H1 (cell line): Measurements from ENCODE around the gene IRF2BP2. TPM values are rescaled to one million over a fixed set of nuclear protein-coding genes. Genes with fewer than 3 reads are reported as not detected.

Source experiments
- CTCF ChIA-PET: fragments of 300-600 bp; sonication (Branson Sonifier 250); formaldehyde crosslinking; loops from one replicate; lab custom pipeline; 2021; ENCODE audit not compliant: partially characterized antibody; lab: Charles Lee
- POLR2A ChIA-PET: fragments of 300-600 bp; sonication (Branson Sonifier 250); formaldehyde crosslinking; loops from one replicate; lab custom pipeline; 2021; ENCODE audit warnings: inconsistent platforms; ENCODE audit not compliant: partially characterized antibody; lab: Charles Lee
- DNase-seq, 2 experiments: peaks; one replicate each; pipeline versions ENCODE4 v3.0.0 to v3.0.0-alpha.2; 2010 to 2022; ENCODE audit warnings: low spot score in 2 of 2, low read depth in 1 of 2, mixed read lengths in 1 of 2
- FAIRE-seq: peaks from 2 replicates; lab custom pipeline; 2011; peaks lifted over from hg19 to GRCh38; lab: Jason Lieb, UNC
- H2AFZ ChIP-seq: 2 replicates; pipeline ENCODE4 v1.8.1; 2012; ENCODE audit warnings: low read length, inconsistent platforms
- H2AK5ac ChIP-seq: 2 replicates; pipeline ENCODE4 v1.6.1; 2013; ENCODE audit warnings: low read depth, low read length
- H2BK120ac ChIP-seq: replicated peaks from 2 replicates; pipeline ENCODE3; 2013; ENCODE audit warnings: low read depth, low read length, inconsistent platforms
- H2BK12ac ChIP-seq: 2 replicates; pipeline ENCODE4 v1.6.1; 2013; ENCODE audit warnings: low read depth, low read length
- H2BK15ac ChIP-seq: 2 replicates; pipeline ENCODE4 v1.6.1; 2013; ENCODE audit warnings: low read length
- H2BK20ac ChIP-seq: 2 replicates; pipeline ENCODE4 v1.6.1; 2013; ENCODE audit warnings: low read length
- H2BK5ac ChIP-seq: 2 replicates; pipeline ENCODE4 v1.6.1; 2013; ENCODE audit warnings: low read depth, low read length
- H3K14ac ChIP-seq: 2 replicates; pipeline ENCODE4 v1.6.1; 2013; ENCODE audit warnings: inconsistent platforms; ENCODE audit not compliant: insufficient read length
- H3K18ac ChIP-seq: 2 replicates; pipeline ENCODE4 v1.6.1; 2013; ENCODE audit warnings: low read length; ENCODE audit errors: extremely low read depth
- H3K23ac ChIP-seq: 2 replicates; pipeline ENCODE4 v1.6.1; 2013; ENCODE audit warnings: inconsistent platforms; ENCODE audit not compliant: insufficient read length
- H3K23me2 ChIP-seq: 2 replicates; pipeline ENCODE4 v1.6.1; 2013; ENCODE audit warnings: low read depth, low read length
- H3K27ac ChIP-seq: 2 replicates; pipeline ENCODE4 v1.6.1; 2011; ENCODE audit warnings: low read depth, low read length, inconsistent platforms
- H3K27me3 ChIP-seq, 4 experiments: replicated peaks in 1 of 4; 1 replicate in 1 of 4; 2 replicates in 3 of 4; pipeline versions ENCODE4 v1.6.1 to v1.8.1; 2011 to 2013; ENCODE audit warnings: low read length in 3 of 4, mild to moderate bottlenecking in 3 of 4, inconsistent platforms in 2 of 4, mixed read lengths in 2 of 4, moderate library complexity in 1 of 4; ENCODE audit not compliant: control insufficient read depth in 3 of 4, insufficient read depth in 3 of 4; ENCODE audit errors: extremely low read depth in 1 of 4
- H3K36me3 ChIP-seq, 4 experiments: 2 replicates each; pipeline versions ENCODE4 v1.6.1 to v1.8.1; 2011 to 2013; ENCODE audit warnings: mild to moderate bottlenecking in 4 of 4, low read length in 3 of 4, moderate library complexity in 2 of 4, control low read depth in 1 of 4, inconsistent platforms in 1 of 4; ENCODE audit not compliant: insufficient read depth in 4 of 4, control insufficient read depth in 2 of 4
- H3K4ac ChIP-seq: replicated peaks from 2 replicates; pipeline ENCODE3; 2013; ENCODE audit warnings: low read length, low read depth, mixed read lengths, inconsistent platforms; ENCODE audit not compliant: insufficient read length
- H3K4me1 ChIP-seq, 4 experiments: replicated peaks in 1 of 4; 1 replicate in 1 of 4; 2 replicates in 3 of 4; pipeline versions ENCODE4 v1.6.1 to v1.8.1; 2011 to 2013; ENCODE audit warnings: low read length in 3 of 4, inconsistent platforms in 2 of 4, mixed read lengths in 1 of 4; ENCODE audit not compliant: insufficient read depth in 4 of 4, control insufficient read depth in 3 of 4
- H3K4me2 ChIP-seq, 2 experiments: 2 replicates each; pipeline versions ENCODE4 v1.6.1 to v1.8.1; 2011 to 2013; ENCODE audit warnings: low read depth in 2 of 2, low read length in 2 of 2, control low read depth in 1 of 2, inconsistent platforms in 1 of 2, mild to moderate bottlenecking in 1 of 2; ENCODE audit not compliant: insufficient read depth in 1 of 2
- H3K4me3 ChIP-seq, 4 experiments: fragments of 200-600, 300-600 bp in 1 of 4; sonication (generic), shearing (Covaris generic), sonication (Bioruptor Twin) in 1 of 4; 2 replicates each; pipeline versions ENCODE4 v1.5.1 to v1.8.1; 2011 to 2016; ENCODE audit warnings: low read length in 4 of 4, low read depth in 3 of 4, control low read depth in 2 of 4, inconsistent platforms in 2 of 4, mild to moderate bottlenecking in 2 of 4, mixed read lengths in 1 of 4, moderate library complexity in 1 of 4; ENCODE audit not compliant: insufficient read depth in 2 of 4; ENCODE audit errors: extremely low read depth in 1 of 4
- H3K56ac ChIP-seq: replicated peaks from 2 replicates; pipeline ENCODE3; 2013; ENCODE audit warnings: low read depth, mild to moderate bottlenecking, mixed read lengths, low read length, inconsistent platforms; ENCODE audit not compliant: insufficient read length
- H3K79me1 ChIP-seq: 2 replicates; pipeline ENCODE4 v1.6.1; 2013; ENCODE audit warnings: low read depth, low read length, control low read depth
- H3K79me2 ChIP-seq, 2 experiments: 2 replicates each; pipeline versions ENCODE4 v1.6.1 to v1.8.1; 2012 to 2013; ENCODE audit warnings: low read length in 2 of 2, mild to moderate bottlenecking in 2 of 2, inconsistent platforms in 1 of 2; ENCODE audit not compliant: insufficient read depth in 2 of 2, control insufficient read depth in 1 of 2
- H3K9ac ChIP-seq, 4 experiments: replicated peaks in 1 of 4; 1 replicate in 1 of 4; 2 replicates in 3 of 4; pipeline versions ENCODE4 v1.6.1 to v1.8.1; 2011 to 2013; ENCODE audit warnings: low read depth in 3 of 4, low read length in 3 of 4, control low read depth in 2 of 4, mild to moderate bottlenecking in 2 of 4, moderate library complexity in 2 of 4, inconsistent platforms in 1 of 4; ENCODE audit errors: extremely low read depth in 1 of 4
- H3K9me3 ChIP-seq, 2 experiments: 2 replicates each; pipeline versions ENCODE4 v1.6.1 to v1.8.1; 2012 to 2013; ENCODE audit warnings: mild to moderate bottlenecking in 2 of 2, moderate library complexity in 2 of 2, control low read depth in 1 of 2, inconsistent platforms in 1 of 2, low read depth in 1 of 2, low read length in 1 of 2, mixed read lengths in 1 of 2; ENCODE audit not compliant: insufficient read depth in 2 of 2
- H4K20me1 ChIP-seq, 2 experiments: replicated peaks in 1 of 2; 2 replicates each; pipeline versions ENCODE3 to v1.8.1; 2011 to 2013; ENCODE audit warnings: inconsistent platforms in 2 of 2, low read length in 2 of 2, mild to moderate bottlenecking in 1 of 2; ENCODE audit not compliant: insufficient read depth in 2 of 2, control insufficient read depth in 1 of 2
- H4K5ac ChIP-seq: 2 replicates; pipeline ENCODE4 v1.6.1; 2013; ENCODE audit warnings: low read length, low read depth, mixed read lengths, inconsistent platforms; ENCODE audit not compliant: insufficient read length
- H4K8ac ChIP-seq: 2 replicates; pipeline ENCODE4 v1.8.0; 2013; ENCODE audit warnings: mild to moderate bottlenecking, moderate library complexity, low read length, inconsistent platforms; ENCODE audit not compliant: insufficient read depth; ENCODE audit errors: extremely low read depth
- H4K91ac ChIP-seq: replicated peaks from 2 replicates; pipeline ENCODE3; 2013; ENCODE audit warnings: low read length, mixed read lengths, inconsistent platforms; ENCODE audit not compliant: insufficient read length
- BCL11A ChIP-seq, 2 experiments: IDR thresholded peaks; one replicate each; pipeline ENCODE4 v1.6.1; 2011; ENCODE audit warnings: low read depth in 2 of 2, low read length in 2 of 2, mild to moderate bottlenecking in 2 of 2
- BRCA1 ChIP-seq: IDR thresholded peaks from 2 replicates; pipeline ENCODE4 v1.6.1; 2012; ENCODE audit warnings: low read depth, low read length, improper control_type of control experiment
- CHD2 ChIP-seq: IDR thresholded peaks from 2 replicates; pipeline ENCODE4 v1.6.1; 2012; ENCODE audit warnings: low read length, improper control_type of control experiment
- E2F6 ChIP-seq: IDR thresholded peaks from 2 replicates; pipeline ENCODE4 v1.6.1; 2012; ENCODE audit warnings: inconsistent platforms
- FOSL1 ChIP-seq: IDR thresholded peaks from 2 replicates; pipeline ENCODE4 v1.6.1; 2011; ENCODE audit warnings: mild to moderate bottlenecking, low read depth, low read length, moderate library complexity; ENCODE audit not compliant: insufficient read depth
- JUN ChIP-seq: IDR thresholded peaks from 2 replicates; pipeline ENCODE4 v1.6.1; 2011; ENCODE audit warnings: low read depth, mild to moderate bottlenecking, improper control_type of control experiment, low read length
- JUND ChIP-seq: IDR thresholded peaks from 2 replicates; pipeline ENCODE4 v1.6.1; 2011; ENCODE audit warnings: mild to moderate bottlenecking, improper control_type of control experiment, low read length
- KDM5A ChIP-seq: fragments of 200-600 bp; IDR thresholded peaks from 2 replicates; pipeline ENCODE4 v1.7.1; 2012; ENCODE audit warnings: mild to moderate bottlenecking, low read length, inconsistent platforms, mixed read lengths
- NANOG ChIP-seq: IDR thresholded peaks from 2 replicates; pipeline ENCODE4 v1.6.1; 2011; ENCODE audit warnings: low read length, low read depth, mild to moderate bottlenecking, inconsistent platforms; ENCODE audit not compliant: insufficient read depth, poor library complexity, severe bottlenecking
- POU5F1 ChIP-seq: IDR thresholded peaks from 2 replicates; pipeline ENCODE4 v1.6.1; 2011; ENCODE audit warnings: low read depth, mild to moderate bottlenecking, low read length, moderate library complexity
- SIRT6 ChIP-seq: IDR thresholded peaks from one replicate; pipeline ENCODE4 v1.7.1; 2012; ENCODE audit warnings: low read length, inconsistent platforms
- SIX5 ChIP-seq: IDR thresholded peaks from 2 replicates; pipeline ENCODE4 v1.6.1; 2011; ENCODE audit warnings: mild to moderate bottlenecking, low read depth, low read length
- SP2 ChIP-seq: IDR thresholded peaks from 2 replicates; pipeline ENCODE4 v1.6.1; 2012; ENCODE audit warnings: mild to moderate bottlenecking, low read length, inconsistent platforms
- SUZ12 ChIP-seq: fragments of 200-600 bp; sonication (generic); IDR thresholded peaks from 2 replicates; pipeline ENCODE4 v1.6.1; 2012; ENCODE audit warnings: mild to moderate bottlenecking, inconsistent platforms, low read length, moderate library complexity, mixed read lengths
- TAF7 ChIP-seq: optimal IDR thresholded peaks from 2 replicates; pipeline ENCODE3; 2011; ENCODE audit warnings: low read depth, mild to moderate bottlenecking, inconsistent platforms, low read length, moderate library complexity, borderline replicate concordance
- ZNF274 ChIP-seq: IDR thresholded peaks from 2 replicates; pipeline ENCODE4 v1.7.0; 2012; ENCODE audit warnings: low read length, borderline replicate concordance; ENCODE audit errors: extremely low read depth
- WGBS, 2 experiments: shearing (Covaris generic) in 1 of 2; methylation state at CpG; one replicate each; pipeline versions ENCODE4 v1.1.6 to v1.1.7; 2013 to 2015; ENCODE audit warnings: low lambda C conversion rate in 2 of 2, mixed read lengths in 2 of 2, inconsistent platforms in 1 of 2, low coverage in 1 of 2, missing lambda C conversion rate in 1 of 2; ENCODE audit not compliant: insufficient replicate concordance in 2 of 2, insufficient coverage in 1 of 2, insufficient read length in 1 of 2; ENCODE audit errors: extremely low coverage in 1 of 2, missing lambda C conversion rate in 1 of 2; 5-methylcytosine and 5-hydroxymethylcytosine counted together
- polyA plus RNA-seq, 7 experiments: library from polyadenylated mRNA; depleted of rRNA in 3 of 7; stranded (reverse) in 5 of 7; unstranded in 2 of 7; fragments of >200 nt in 5 of 7; fragments of 200-250 nt in 2 of 7; gene quantifications; 1 replicate in 5 of 7; 2 replicates in 1 of 7; 4 replicates in 1 of 7; pipeline versions ENCODE4 v1.2.1 to v1.2.3, GENCODE V29; 2011 to 2013; ENCODE audit warnings: missing spikeins in 2 of 7, mixed read lengths in 2 of 7
- total RNA-seq: library from RNA; stranded (reverse); fragmentation: NEBNext Ultra II Directional; extraction: Animal tissue kit (Norgen Biotek cat#: 25700); gene quantifications from 2 replicates; pipeline ENCODE4 v1.2.1, GENCODE V29; 2021

Gene IRF2BP2
- total and polyA plus RNA-seq, 2 of the 8 experiments (the other 6 are each of a cell fraction or from before 2014, with no cell fraction given): 24.9 to 67.5 TPM

- H3K4me2 ChIP-seq: no peak overlapping the region
- CTCF ChIA-PET: no interaction called here
- no peak overlapping the region for H3K14ac ChIP-seq
- no peaks in the 10 kb centered on the region for H3K79me1 ChIP-seq
- no peaks in the 10 kb centered on the region for H3K9me3 ChIP-seq
- no peaks in the 10 kb centered on the region for H3K4me1 ChIP-seq
- H3K4me3 ChIP-seq: no peak overlapping the region
- H3K36me3 ChIP-seq: no peaks in the 10 kb centered on the region
- H3K4ac ChIP-seq: no peak overlapping the region
- H4K91ac ChIP-seq: no peak overlapping the region
- H2BK12ac ChIP-seq: no peak overlapping the region
- no peak overlapping the region for H3K9ac ChIP-seq
- no peaks in the 10 kb centered on the region for H3K27me3 ChIP-seq
- POLR2A ChIA-PET: no interaction called here
- H2BK120ac ChIP-seq: no peak overlapping the region
- H3K18ac ChIP-seq: no peak overlapping the region
- H3K23me2 ChIP-seq: no peaks in the 10 kb centered on the region
- H2BK20ac ChIP-seq: no peak overlapping the region
- H3K56ac ChIP-seq: no peak overlapping the region
- H2BK5ac ChIP-seq: no peak overlapping the region
- no peak for DNase-seq
- no peaks in the 10 kb centered on the region for H3K79me2 ChIP-seq
- no peak for FAIRE-seq
- H2AK5ac ChIP-seq: no peak overlapping the region
- 93% methylated on average over 5 of the region's 6 CpGs; no CpG with 5 or more reads in 1 of the 2 experiments for WGBS, 2 experiments
- no peak overlapping the region for H2BK15ac ChIP-seq
- no peak overlapping the region for H4K8ac ChIP-seq
- H3K27ac ChIP-seq: no peak overlapping the region
- no peak overlapping the region for H3K23ac ChIP-seq
- H4K5ac ChIP-seq: no peak overlapping the region
- H2AFZ ChIP-seq: no peak overlapping the region
- H4K20me1 ChIP-seq: no peaks in the 10 kb centered on the region
- no peak for TF ChIP-seq KDM5A
- no peak for TF ChIP-seq BCL11A (IDR thresholded peaks at IDR 0.05; ENCODE audit: low read depth in 2 of 2, low read length in 2 of 2)
- TF ChIP-seq JUN: no peak
- TF ChIP-seq SP2: no peak
- no peak for TF ChIP-seq E2F6
- no peak for TF ChIP-seq BRCA1
- TF ChIP-seq SUZ12: no peak
- TF ChIP-seq ZNF274: no peak
- no peak for TF ChIP-seq NANOG
- TF ChIP-seq CHD2: no peak
- no peak for TF ChIP-seq TAF7
- no peak for TF ChIP-seq JUND
- no peak for TF ChIP-seq POU5F1
- TF ChIP-seq SIX5: no peak
- no peak for TF ChIP-seq FOSL1
- TF ChIP-seq SIRT6: no peak
Observed at GRCh38 chr1:234626391-234626790, 16.4 kb upstream of the IRF2BP2 start.
